Transverse colon (tissue), 3 donors: ENCODE measurements around the gene FGGY.

Experiments
- CTCF ChIP-seq, 5 experiments: fragments of 200-600 bp in 3 of 5; fragments of 450-650 bp in 2 of 5; sonication (generic) in 3 of 5; IDR thresholded peaks; 1 replicate in 2 of 5; 2 replicates in 3 of 5; pipeline ENCODE4 v1.5.1; 2016 to 2017; ENCODE audit warnings: antibody characterized with exemption in 5 of 5, inconsistent platforms in 3 of 5, mild to moderate bottlenecking in 2 of 5, moderate library complexity in 1 of 5
- EP300 ChIP-seq: sonication (generic); formaldehyde crosslinking; IDR thresholded peaks from one replicate; pipeline ENCODE4 v1.6.1; 2017; ENCODE audit warnings: antibody characterized with exemption, low read depth
- POLR2A ChIP-seq: fragments of 450-650 bp; IDR thresholded peaks from one replicate; pipeline ENCODE4 v1.6.1; 2016; ENCODE audit warnings: antibody characterized with exemption, mild to moderate bottlenecking, moderate library complexity

- no peak for TF ChIP-seq CTCF (IDR thresholded peaks at IDR 0.05)
- no peak for TF ChIP-seq POLR2A
- no peak for TF ChIP-seq EP300
Measured at GRCh38 chr1:59601041-59601441, 304.1 kb downstream of the FGGY start.
